Naive thymus-derived CD8-positive, alpha-beta T cell (primary cell): ENCODE results near the gene RAB3IL1. TPM values are rescaled to one million over a fixed set of nuclear protein-coding genes. Genes with fewer than 3 reads are reported as not detected.

Experiments used
- ATAC-seq, 2 donors: fragments of 150-1000 bp; cut with Tn5 transposase in 1 of 2; sonication (Bioruptor Pico), chemical (Tn5 transposase) in 1 of 2; 1 replicate in 1 of 2; 2 replicates in 1 of 2; pipeline ENCODE4 v1.10.0; 2021; ENCODE audit warnings: mild to moderate bottlenecking in 2 of 2, moderate library complexity in 2 of 2
- POLR2A ChIA-PET: fragments of 350-600 bp; sonication (Branson Sonifier 250); formaldehyde crosslinking; loops from one replicate; lab custom pipeline; 2021; ENCODE audit warnings: antibody characterized with exemption; lab: Charles Lee
- DNase-seq, 10 donors: peaks; one replicate each; pipeline versions ENCODE4 v3.0.0 to v3.0.0-alpha.2; 2020 to 2022
- H3K27ac Mint-ChIP-seq, 10 donors: one replicate each; pipeline ENCODE4 v1.8.0; 2020 to 2022; ENCODE audit warnings: mild to moderate bottlenecking in 10 of 10, mixed read lengths in 10 of 10, moderate library complexity in 4 of 10, inconsistent platforms in 1 of 10
- H3K27me3 Mint-ChIP-seq, 5 donors: one replicate each; pipeline ENCODE4 v1.8.0; 2021 to 2022; ENCODE audit warnings: mixed read lengths in 5 of 5
- H3K36me3 Mint-ChIP-seq, 3 donors: one replicate each; pipeline ENCODE4 v1.8.0; 2020 to 2022; ENCODE audit warnings: mixed read lengths in 3 of 3, mild to moderate bottlenecking in 2 of 3, inconsistent platforms in 1 of 3
- H3K4me1 Mint-ChIP-seq, 4 donors: one replicate each; pipeline ENCODE4 v1.8.0; 2021 to 2022; ENCODE audit warnings: mixed read lengths in 4 of 4
- H3K4me3 Mint-ChIP-seq, 10 donors: one replicate each; pipeline ENCODE4 v1.8.0; 2020 to 2022; ENCODE audit warnings: mild to moderate bottlenecking in 10 of 10, mixed read lengths in 10 of 10, moderate library complexity in 6 of 10, inconsistent platforms in 1 of 10
- H3K9me3 Mint-ChIP-seq, 9 donors: one replicate each; pipeline ENCODE4 v1.8.0; 2020 to 2022; ENCODE audit warnings: mixed read lengths in 9 of 9, mild to moderate bottlenecking in 3 of 9, inconsistent platforms in 1 of 9, moderate library complexity in 1 of 9
- polyA plus RNA-seq, 3 donors: library from polyadenylated mRNA; unstranded; fragments of 300-500 nt; fragmentation: Illumina TruSeq; gene quantifications; one replicate each; pipeline ENCODE4 v1.2.3, GENCODE V29; 2021
- total RNA-seq, 8 experiments: library from RNA in 2 of 8; stranded (reverse) in 2 of 8; gene quantifications; one replicate each; pipeline ENCODE4 v1.2.3 and lab custom pipeline; 2021 to 2026

The RAB3IL1 gene
- total and polyA plus RNA-seq, 5 experiments from 2014 or later: 0.23 to 0.82 TPM; not detected in 3

DNA sequence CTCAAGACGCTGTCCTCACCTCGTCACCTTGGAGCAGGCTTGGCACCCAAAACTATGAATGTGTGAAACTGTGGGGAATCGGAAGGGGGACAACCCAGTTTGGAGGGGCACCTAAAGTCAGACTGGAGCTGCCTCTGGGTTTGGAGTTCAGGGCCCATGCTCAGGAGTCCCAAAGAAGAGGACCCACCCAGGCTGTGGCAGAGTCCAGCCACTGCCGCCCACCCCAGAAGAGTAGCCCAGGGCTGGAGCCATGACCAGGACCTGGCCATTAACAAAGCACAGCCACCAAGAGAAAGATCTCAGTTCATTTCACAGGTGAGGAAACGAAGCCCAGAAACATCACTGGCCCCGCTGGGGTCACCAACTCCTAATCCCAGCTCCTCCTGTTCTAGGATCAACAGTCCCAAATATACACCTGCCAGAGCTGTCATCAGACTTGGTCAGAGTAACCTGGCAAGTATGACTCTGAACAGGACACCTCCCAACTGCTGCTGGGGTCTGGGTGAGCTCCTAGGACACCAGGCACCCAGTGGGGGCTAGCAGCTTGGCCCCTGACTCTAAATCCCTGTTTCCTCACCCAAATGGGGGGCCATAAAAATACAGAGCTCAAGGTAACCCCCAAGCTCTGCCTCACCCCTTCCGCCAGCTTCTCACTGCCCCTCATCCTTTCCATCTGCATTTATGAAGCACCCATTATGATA lies 2.7 kb downstream of the RAB3IL1 start:
- Mint-ChIP-seq H3K4me3 (no peak overlapping the region), H3K9me3 (peaks cover 0 to 2% (median 0%) of the 10 kb centered on the region in 9 donors), H3K27me3 (peaks cover 33 to 71% (median 56%) of the 10 kb centered on the region in 5 donors), H3K27ac (peak overlapping the region in 1 of 10 donors; percentile 67), H3K36me3 (no peaks in the 10 kb centered on the region), H3K4me1 (peaks cover 5 to 17% (median 13%) of the 10 kb centered on the region in 4 donors)
- no peak for ATAC-seq
- DNase-seq: no peak
- POLR2A ChIA-PET: no interaction called here

DNA sequence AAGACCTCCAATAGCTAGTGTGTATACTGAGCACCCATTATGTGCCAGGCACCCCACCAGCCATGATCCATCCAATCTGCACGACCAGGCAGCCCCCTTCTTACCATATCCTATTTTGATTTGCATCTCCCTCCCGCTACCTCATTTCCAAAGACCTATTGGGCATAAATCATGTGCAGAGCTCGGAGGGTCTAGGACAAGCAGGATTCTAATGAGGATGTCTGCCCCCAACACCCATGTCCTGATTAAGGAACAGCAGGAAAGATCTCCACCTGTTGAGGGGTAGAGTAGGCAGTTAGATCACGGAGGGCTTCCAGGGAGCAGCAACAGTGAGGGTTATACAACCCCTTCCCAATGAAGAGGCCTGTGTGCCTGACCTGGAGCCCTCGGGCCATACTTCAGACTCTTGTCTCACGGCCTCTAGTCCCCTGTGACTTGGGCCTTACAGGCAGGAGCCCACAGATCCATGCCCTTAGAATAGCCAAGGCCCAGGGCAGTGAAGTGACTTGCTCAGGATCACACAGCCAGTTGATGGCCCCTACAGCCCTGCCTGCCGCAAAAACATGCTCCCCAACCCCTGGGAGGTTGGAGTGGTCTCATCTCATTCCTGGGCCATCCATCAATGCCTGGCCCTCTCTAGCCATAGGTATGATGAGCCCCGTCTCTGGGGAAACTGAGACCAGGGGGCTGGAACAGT lies 3.5 kb downstream of the RAB3IL1 start:
- Mint-ChIP-seq H3K27me3 (peaks cover 31 to 63% (median 50%) of the 10 kb centered on the region in 5 donors), H3K4me1 (peaks cover 5 to 17% (median 13%) of the 10 kb centered on the region in 4 donors)

DNA sequence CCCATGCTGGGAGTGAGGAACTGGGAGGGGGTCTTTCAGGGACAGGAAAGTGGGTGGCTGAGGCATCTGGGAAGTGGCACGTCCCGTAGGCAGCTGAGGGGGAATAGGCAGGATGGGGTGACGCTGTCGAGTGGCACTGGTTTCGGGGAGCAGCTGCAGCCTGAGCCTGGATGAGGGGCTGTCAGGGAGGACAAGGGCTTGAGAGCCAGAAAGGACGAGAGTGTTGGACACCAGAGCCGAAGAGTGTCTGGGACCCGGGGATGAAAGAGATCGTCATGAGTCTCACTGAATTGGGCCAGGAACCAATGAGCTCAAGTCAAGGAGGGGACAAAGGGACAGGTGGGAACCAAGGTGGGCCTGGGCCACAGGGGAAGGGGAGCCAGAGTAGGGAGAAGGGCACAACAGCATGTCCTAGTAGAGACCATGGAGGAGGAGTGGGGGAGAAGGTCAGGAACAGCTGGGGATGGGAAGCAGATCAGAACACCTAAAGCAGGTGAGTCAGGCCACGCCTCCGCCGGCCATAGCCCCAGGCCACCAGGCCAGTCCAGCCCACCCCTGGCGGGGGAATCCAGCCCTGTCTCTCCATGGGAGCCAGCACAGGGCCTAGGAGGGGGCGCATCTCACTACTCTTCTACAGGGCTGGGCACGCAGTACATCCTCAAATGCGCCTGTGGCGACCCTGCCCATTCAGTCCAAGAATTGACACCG lies 4.2 kb downstream of the RAB3IL1 start:
- Mint-ChIP-seq H3K9me3 (peaks cover 0 to 2% (median 0%) of the 10 kb centered on the region in 9 donors), H3K4me1 (peaks cover 3 to 14% (median 9%) of the 10 kb centered on the region in 4 donors), H3K36me3 (no peaks in the 10 kb centered on the region), H3K27ac (peak overlapping the region in 1 of 10 donors; percentile 40), H3K4me3 (peak overlapping the region in 1 of 10 donors; percentile 15), H3K27me3 (peaks cover 24 to 56% (median 43%) of the 10 kb centered on the region in 5 donors)
- POLR2A ChIA-PET: no interaction called here
- ATAC-seq: no peak
- no peak for DNase-seq

More for the DNA sequence above, 3.5 kb downstream of the RAB3IL1 start:
- Mint-ChIP-seq H3K9me3 (peaks cover 0 to 2% (median 0%) of the 10 kb centered on the region in 9 donors), H3K4me3 (no peak overlapping the region), H3K27ac (peak overlapping the region in 1 of 10 donors; percentile 67), H3K36me3 (no peaks in the 10 kb centered on the region)
- POLR2A ChIA-PET: no interaction called here
- DNase-seq: no peak
- ATAC-seq: no peak

DNA sequence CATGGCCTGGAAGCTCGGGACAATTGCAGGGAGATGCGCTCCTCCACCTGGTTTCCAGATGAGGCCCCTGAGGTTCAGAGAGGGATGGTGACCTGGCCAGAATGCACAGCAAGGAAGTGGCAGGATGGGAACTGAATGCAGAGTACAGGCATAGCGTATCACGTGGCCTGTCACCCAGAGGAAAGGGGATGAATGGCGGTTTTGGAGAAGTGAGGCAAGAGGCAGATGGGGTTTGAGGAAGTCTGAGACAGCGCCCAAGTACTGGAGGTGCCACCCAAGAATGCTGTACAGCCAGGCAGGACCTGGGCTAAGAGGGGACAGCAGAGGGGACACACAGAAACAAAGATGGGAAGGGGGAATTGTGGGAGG lies 4.9 kb downstream of the RAB3IL1 start:
- no peaks in the 10 kb centered on the region for H3K36me3 Mint-ChIP-seq
- ATAC-seq (no peak), DNase-seq (peak in 1 of 10 donors; percentile 61)
- H3K4me3 Mint-ChIP-seq: peak overlapping the region in 1 of 10 donors; percentile 48
- no peak overlapping the region for H3K27ac Mint-ChIP-seq
- H3K27me3 Mint-ChIP-seq: peaks cover 19 to 50% (median 37%) of the 10 kb centered on the region in 5 donors
- peaks cover 0 to 8% (median 3%) of the 10 kb centered on the region in 4 donors for H3K4me1 Mint-ChIP-seq
- POLR2A ChIA-PET: interaction anchor here (0.5 kb wide), 1 partner anchor 122 kb away, joined by 3 read pairs; no protein-coding TSS in a partner anchor
- H3K9me3 Mint-ChIP-seq: peaks cover 0 to 2% (median 0%) of the 10 kb centered on the region in 9 donors

DNA sequence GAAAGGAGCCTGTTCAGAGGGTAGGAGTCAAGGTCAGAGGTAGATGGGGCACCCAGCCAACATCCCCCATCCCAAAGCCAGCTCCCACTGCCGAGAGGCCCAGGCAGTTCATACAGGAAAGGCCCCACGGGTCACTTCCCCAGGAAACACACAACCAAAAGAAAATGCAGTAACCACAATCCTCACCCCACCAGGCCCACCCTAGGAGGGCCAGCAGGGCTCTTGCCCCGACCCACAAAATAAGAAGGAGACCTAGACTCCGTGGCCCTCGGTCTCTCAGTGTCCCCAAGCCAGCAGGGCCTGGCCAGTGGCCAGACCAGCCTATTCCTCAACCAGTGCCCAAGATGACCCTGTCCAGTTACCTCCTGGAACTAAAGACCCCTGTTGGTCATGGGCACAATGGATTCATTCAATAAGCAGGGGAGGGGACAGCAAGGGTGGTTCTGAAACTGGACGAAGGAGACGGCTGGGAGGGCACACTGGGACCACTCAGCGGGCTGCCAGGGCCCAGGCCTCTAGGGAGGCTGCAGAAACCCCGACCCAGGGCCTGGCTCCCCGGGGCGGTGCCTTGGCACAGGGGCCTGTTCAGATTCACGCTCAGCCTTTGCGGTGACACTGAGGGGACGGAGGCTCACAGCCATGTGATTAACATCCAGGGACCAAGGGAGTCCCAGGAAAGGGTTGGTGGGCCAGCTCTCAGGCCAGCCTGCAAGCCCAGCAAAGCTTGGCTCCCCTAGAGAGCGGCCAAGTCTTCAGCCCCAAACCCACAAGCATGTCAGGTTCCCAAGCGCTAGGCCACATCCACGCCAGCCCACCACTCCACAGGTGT lies 5.5 kb downstream of the RAB3IL1 start:
- Mint-ChIP-seq H3K27ac (peak overlapping the region in 1 of 10 donors; percentile 33), H3K36me3 (no peaks in the 10 kb centered on the region), H3K27me3 (peaks cover 19 to 46% (median 36%) of the 10 kb centered on the region in 5 donors), H3K4me3 (no peak overlapping the region), H3K4me1 (peaks cover 0 to 8% (median 2%) of the 10 kb centered on the region in 4 donors), H3K9me3 (peaks cover 0 to 2% (median 0%) of the 10 kb centered on the region in 9 donors)
- POLR2A ChIA-PET: interaction anchor here (0.5 kb wide), 1 partner anchor 123 kb away, joined by 3 read pairs; no protein-coding TSS in a partner anchor
- ATAC-seq (no peak), DNase-seq (no peak)

DNA sequence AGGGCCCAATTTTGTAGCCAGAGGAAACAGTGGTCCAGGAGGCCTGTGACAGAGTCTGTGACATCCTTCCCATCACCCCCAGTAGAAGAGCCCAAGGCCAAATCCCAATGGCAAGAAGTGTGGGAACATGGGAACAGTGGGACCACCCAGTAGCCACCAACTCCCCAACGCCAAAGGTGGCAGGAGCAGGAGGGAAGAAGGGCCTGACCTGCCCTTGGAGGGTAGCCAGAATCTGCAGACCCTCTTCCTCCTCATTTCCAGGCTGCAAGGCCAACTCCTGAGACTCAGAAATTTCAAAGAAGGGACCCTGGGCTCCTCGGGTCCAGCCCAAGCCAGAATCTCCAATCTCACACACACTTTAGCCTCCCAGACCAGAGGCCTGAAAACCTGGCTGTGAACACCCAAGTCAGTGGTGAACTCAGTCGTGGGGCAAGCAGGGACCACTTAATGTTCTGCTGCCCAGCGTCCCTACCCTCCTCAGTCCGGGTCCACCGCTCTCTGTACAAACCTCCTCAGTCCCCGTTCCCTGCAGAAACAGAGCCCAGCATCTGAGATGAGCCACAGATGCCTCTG lies 6.2 kb downstream of the RAB3IL1 start:
- Mint-ChIP-seq H3K9me3 (peaks cover 0 to 2% (median 0%) of the 10 kb centered on the region in 9 donors), H3K27me3 (peaks cover 17 to 46% (median 32%) of the 10 kb centered on the region in 5 donors), H3K36me3 (no peaks in the 10 kb centered on the region), H3K27ac (no peak overlapping the region), H3K4me3 (no peak overlapping the region), H3K4me1 (peaks cover 0 to 8% (median 0%) of the 10 kb centered on the region in 4 donors)
- no peak for DNase-seq
- ATAC-seq: no peak
- POLR2A ChIA-PET: no interaction called here

DNA sequence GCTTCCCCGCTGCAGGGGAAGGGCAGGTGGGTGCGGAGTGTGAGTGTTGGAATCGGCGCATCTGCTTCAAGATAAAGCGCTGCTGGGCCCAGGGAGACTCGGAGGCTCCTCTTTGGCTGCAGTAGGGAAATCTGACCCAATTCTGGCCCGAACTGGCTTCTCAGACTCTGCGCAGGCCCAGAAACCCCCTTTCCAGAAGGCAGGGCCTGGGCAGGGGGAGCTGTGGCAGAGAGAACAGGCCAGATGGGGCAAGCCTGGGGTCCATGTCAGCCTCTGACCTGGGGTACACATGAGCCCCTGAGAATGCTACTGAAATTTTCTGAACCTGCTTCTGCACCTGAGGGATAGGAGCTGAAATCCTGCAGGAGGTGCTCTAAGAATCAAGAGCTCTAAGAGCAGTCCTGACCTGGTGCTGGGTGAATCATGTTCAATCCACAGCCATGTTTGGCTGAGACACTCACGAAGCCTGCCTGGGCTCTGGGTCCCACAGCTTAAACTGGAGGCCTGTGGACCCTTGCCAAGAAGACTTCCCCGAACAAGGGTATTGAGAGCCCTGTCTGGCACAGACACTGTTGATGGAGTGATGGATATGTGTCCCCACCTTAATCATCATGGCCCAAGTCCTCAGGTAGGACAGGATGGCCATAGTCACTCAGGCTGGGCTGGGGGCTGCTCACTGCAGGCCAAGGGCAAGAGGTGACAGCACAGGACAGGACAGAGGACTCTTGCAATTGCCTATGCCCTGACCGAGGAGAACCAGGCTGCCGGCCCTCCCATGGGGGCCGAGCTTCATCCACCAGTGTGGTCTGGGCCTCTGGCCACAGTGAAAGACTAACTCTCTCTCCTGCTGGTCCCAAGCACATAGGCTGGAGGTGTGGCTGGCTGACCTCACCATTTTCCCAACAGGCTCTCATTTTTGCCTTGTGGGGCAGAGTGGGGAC lies 6.9 kb downstream of the RAB3IL1 start:
- DNase-seq: peak in 1 of 10 donors; percentile 32
- Mint-ChIP-seq H3K27me3 (peaks cover 16 to 40% (median 29%) of the 10 kb centered on the region in 5 donors), H3K36me3 (no peaks in the 10 kb centered on the region), H3K9me3 (peaks cover 0 to 2% (median 0%) of the 10 kb centered on the region in 9 donors), H3K4me1 (peaks cover 0 to 8% (median 0%) of the 10 kb centered on the region in 4 donors), H3K27ac (no peak overlapping the region), H3K4me3 (no peak overlapping the region)
- ATAC-seq: no peak
- POLR2A ChIA-PET: no interaction called here

DNA sequence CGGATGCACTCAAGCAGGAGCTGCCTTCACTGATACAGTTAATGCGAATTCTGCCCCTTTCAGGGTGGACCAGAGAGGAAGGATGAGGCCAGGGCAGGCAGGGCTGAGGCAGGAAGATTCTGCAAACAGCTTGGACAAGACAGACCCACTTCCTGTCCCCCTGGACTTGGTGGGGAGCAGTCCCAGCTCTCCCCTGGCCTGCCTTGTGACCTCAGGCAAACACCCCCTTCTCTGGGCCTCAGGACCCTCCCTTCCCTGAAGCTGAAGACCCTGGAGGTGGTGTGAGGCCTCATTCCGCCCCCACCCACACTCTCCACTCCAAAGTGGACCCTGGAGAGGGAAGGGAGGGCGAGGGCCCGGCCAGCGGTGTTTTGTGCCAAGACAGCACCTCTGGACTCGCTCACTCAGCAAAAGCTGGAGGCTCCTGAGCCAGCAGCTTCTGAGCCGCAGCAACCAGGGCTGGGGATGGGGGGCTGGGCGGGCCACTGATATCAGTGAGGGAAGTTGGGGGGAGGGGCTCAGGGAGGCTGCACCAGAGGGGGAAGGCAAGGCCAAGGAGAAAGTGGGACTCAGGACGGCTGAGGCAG lies 8.5 kb downstream of the RAB3IL1 start:
- Mint-ChIP-seq H3K9me3 (no peaks in the 10 kb centered on the region), H3K27ac (no peak overlapping the region), H3K36me3 (no peaks in the 10 kb centered on the region), H3K4me3 (no peak overlapping the region), H3K4me1 (peaks cover 0 to 8% (median 0%) of the 10 kb centered on the region in 4 donors), H3K27me3 (peaks cover 7 to 29% (median 14%) of the 10 kb centered on the region in 5 donors)
- no peak for ATAC-seq
- peak in 1 of 10 donors; percentile 24 for DNase-seq
- POLR2A ChIA-PET: no interaction called here

DNA sequence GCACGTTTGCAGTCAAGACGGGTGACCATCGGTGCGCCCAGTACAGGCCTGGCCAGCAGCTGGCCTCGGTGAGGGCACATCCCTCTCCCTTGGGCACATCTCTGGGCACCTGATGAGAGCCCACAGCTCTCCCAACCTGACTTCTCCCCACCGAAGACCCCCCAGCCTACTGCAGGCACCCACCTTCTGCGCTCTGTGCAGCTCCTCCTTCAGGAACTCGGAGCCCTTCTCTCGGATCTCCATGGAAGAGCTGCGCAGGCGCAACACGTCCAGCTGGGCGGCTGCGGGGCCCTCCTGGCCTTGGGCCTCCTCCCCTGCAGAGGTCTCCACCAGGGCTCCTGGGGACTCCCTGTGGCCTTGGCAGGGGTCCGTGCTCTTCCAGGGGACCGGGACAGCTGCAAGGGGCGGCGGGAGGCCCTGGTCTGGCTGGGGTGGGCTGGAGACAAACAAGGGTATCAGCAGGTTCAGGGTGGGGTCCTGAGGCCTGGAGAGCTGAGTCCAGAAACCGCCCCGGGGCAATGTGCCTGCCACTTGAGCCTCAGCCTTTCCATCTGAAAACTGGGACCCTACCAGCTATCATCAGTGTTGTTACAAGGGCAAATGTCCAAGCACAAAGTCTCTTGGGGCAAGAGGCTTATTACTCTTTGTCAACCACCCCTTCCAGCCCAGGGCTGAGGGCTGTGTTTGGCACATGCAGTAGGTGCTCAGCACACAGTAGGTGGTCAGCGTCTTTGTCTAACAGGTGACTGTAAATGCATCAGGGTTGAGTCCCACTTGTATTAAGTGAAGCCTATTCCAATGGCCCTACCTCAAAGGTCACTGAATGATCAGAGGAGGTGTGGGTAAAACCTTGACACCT lies 9.3 kb downstream of the RAB3IL1 start:
- ATAC-seq: no peak
- Mint-ChIP-seq H3K36me3 (no peaks in the 10 kb centered on the region), H3K27ac (no peak overlapping the region), H3K9me3 (no peaks in the 10 kb centered on the region), H3K4me1 (peaks cover 0 to 8% (median 0%) of the 10 kb centered on the region in 4 donors), H3K4me3 (no peak overlapping the region), H3K27me3 (peaks cover 3 to 29% (median 8%) of the 10 kb centered on the region in 5 donors)
- no peak for DNase-seq
- POLR2A ChIA-PET: no interaction called here

DNA sequence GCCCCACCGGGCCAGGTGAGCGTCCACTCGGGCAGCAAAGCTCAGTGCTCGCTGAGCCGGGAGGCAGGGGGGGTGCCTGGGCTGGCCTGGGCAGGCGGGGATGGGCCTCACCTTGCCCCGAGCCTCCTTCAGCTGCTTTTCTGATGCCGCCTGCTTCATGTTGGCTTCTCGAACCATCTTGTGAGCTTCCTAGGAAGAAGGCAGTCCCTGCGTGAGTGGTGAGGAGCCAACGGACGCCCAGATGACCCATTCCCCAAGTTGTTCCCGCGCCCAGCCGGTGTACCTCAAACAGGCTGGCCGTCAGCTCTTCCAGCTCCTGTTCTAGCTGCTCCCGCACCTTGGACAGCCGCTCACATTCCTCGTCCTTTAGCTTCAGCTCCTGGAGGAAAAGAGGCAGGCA lies 10.1 kb downstream of the RAB3IL1 start:
- Mint-ChIP-seq H3K4me3 (peak overlapping the region in 1 of 10 donors; percentile 8), H3K27ac (no peak overlapping the region), H3K36me3 (no peaks in the 10 kb centered on the region)

More for the DNA sequence above, 10.1 kb downstream of the RAB3IL1 start:
- DNase-seq: no peak
- H3K4me1 Mint-ChIP-seq: peaks cover 0 to 3% (median 0%) of the 10 kb centered on the region in 4 donors
- H3K9me3 Mint-ChIP-seq: no peaks in the 10 kb centered on the region
- peaks cover 0 to 22% (median 4%) of the 10 kb centered on the region in 5 donors for H3K27me3 Mint-ChIP-seq
- ATAC-seq: no peak
- POLR2A ChIA-PET: no interaction called here
